LHCN-M2 (cell line): ENCODE results near the gene TIMMDC1. TPM values are rescaled to one million over a fixed set of nuclear protein-coding genes. Genes with fewer than 3 reads are reported as not detected.
"Not testable (repeated sequence)": the region's sequence is repeated elsewhere in the genome, so short reads cannot be mapped to it uniquely, and the experiment has no call there.

ENCODE experiments used
- DNase-seq: peaks from one replicate; pipeline ENCODE4 v3.0.0-alpha.2; 2012; ENCODE audit warnings: low read depth
- total RNA-seq: library from RNA; depleted of rRNA; stranded (reverse); fragments of >200 nt; gene quantifications from 2 replicates; pipeline ENCODE4 v1.2.3, GENCODE V29; 2014; rRNA removed

TIMMDC1 gene
- total RNA-seq, 1 experiment from 2014 or later: 61.1 TPM

DNA sequence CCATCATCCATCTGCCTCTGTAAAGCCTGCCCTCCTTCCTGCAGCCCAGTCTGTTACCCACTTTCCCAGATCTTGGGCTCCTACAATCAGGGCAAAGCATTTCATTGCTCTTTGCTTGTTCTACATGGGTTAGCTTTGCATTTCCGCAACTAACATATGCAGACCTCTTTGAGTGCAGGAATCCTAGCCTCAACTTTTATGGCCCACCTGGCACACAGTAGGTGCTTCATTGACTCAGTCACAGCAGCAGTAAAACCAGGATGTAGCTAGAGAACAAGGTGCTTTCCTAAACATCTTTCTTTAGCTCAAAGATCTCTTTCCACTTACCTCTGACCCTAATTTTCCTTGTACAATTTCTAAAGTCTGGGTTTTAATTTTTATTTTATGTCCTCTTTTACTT, 57.6 kb downstream of the TIMMDC1 start:
- no peak for DNase-seq

DNA sequence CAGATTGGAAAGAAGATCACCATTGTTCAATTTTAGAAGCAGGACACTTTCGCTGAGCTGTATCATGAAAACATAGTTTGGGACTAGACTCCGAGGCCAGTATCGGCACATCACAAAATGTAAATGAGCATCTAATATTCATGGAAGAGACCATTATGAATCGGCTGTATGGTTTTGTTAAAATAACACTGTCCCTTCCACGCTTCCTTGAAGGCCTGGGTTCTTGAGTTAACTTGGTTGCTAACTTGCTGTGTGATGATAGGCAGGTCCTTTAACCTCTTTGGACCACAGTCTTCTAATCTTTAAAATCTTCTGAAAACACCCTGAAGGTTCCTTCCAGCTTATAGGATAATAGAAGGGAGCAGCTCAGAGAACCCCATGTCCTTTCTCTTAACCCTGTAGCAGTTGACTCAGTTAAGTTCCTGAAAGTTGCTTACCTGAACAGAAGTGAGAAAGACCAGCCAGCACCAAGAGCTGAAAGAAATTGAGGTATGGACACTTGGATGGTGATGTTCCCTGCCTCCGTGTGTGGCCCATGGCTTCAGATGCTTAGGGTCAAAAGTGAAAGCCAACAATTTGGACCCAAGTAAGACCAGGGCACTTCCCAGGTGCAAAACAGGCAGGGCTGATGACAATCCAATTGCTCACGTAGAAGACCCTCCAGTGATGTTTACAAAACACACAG, 59.0 kb downstream of the TIMMDC1 start:
- no peak for DNase-seq

DNA sequence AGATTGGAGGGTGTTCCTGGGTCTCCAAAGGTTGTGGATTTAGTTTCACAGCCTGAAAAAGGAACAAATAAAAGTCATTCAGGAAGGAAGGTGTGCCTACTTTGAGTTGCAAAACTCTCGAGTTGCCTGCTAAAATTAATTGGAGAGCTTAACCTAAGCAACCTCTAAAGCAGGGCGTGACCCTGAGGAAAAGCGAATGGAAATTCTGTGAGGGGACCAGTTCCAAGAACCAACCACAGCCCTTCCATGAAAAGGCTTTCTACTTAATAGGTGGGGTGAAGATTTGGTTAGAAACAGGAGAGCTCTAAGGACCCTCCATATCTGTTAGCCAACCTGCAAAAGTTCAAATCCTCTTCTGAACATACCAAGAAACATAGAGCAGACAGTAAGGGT, 59.5 kb downstream of the TIMMDC1 start:
- DNase-seq: no peak

DNA sequence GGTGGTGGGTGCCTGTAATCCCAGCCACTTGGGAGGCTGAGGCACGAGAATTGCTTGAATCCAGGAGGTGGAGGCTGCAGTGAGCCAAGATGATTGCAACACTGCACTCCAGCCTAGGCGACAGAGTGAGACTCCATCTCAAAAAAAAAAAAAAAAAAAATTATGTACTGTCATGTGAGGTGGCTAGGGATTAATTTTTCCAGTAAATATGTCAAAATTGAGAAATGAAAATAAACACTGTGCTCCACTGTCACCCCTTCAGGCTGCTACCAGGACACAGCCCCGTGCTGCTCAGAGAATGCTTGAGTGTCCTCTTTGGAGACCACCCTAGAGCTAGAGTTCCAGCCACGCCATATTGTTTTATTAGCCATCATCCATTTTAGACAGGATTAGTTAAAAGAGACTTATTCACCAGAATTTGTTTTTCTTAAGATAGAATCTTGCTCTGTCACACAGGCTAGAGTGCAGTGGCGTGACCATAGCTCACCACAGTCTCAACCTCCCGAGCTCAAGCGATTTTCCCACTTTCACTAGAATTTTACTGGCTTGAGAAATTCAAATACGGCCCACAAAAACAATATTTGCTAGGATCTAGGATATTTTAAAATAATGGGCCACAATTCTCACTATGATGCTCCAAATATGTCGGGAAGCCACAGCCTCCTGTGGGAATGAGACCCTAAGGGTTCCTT, 60.4 kb downstream of the TIMMDC1 start:
- no peak for DNase-seq

GRCh38 chr3:119559441-119559963, 61.2 kb downstream of the TIMMDC1 start, which contains the start of gene CD80:
CD80 (minus strand) TSS chr3:119559614; CDS start chr3:119557728, 1,886 bp downstream.
- DNase-seq: peak; percentile 45

DNA sequence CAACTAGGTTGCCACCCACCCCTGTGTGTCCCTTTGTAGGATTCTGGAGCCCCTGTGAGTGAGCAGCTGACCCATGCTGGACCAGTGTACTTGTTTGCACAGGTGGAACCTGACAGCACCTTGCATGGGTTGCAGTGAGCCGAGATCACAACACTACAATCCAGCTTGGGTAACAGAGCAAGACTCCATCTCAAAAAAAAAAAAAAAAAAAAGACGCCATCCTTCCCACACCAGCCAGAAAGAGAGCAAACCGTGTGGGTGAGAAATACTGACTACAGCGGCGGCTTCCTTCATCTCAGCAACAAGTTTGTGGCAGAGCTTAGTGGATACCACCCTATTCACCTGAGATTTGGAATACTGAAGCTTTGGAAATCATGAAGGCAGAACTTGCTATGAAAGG, 61.8 kb downstream of the TIMMDC1 start:
- no peak for DNase-seq

DNA sequence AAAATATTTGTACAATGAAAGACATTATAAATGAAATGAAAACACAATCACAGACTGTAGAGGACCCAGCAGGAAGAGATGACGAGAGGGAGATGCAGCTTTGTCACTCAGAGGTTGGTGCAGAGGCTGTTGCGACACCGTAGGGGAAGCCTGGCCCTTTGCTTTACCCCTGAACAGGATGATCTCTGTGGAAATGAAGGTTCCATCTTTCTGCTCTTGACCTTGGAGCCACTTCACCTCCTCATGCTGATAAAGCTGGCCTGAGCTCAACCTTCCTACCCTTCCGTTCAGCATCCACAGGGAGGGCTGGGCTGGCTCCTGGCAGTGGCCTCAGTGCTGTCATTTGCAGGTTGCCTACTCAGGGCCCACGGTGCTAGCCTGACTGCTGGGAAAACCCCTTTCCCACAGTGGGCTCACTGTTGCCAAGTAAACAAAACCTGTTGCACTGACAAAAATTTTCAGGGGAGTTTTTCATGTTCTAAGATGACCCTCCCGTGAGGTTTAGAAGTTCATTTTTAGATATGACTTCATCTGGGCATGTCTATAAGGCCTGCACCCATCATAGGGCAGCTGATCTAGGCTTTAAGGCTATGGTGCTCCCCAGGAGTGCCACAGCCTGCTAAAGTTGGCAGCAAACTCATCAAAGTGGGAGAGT, 64.1 kb downstream of the TIMMDC1 start:
- no peak for DNase-seq

- DNase-seq: not testable (repeated sequence)
Observed at GRCh38 chr3:119563334-119563733, 65.0 kb downstream of the TIMMDC1 start.

- no peak for DNase-seq
Observed at GRCh38 chr3:119569156-119569555, 70.8 kb downstream of the TIMMDC1 start.

DNA sequence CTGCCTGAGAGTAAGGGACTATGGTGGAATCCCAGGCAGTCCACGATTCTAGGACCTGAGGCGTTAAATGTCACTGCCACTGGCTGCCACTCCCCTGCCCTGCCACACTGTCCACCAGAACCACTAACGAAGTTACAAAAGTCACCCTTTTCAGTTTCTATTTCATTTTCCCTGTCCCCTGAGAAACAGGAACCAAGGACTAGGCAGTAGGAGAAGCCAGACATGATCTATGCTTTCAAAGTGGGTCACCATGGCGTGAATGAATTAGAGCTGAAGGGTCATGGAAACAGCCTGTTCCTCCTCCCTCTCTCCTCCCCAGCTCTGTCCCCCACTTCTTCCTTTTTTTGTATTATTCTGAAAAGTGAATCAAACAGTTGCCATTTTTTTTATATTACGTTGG, 71.9 kb downstream of the TIMMDC1 start:
- DNase-seq: no peak

DNA sequence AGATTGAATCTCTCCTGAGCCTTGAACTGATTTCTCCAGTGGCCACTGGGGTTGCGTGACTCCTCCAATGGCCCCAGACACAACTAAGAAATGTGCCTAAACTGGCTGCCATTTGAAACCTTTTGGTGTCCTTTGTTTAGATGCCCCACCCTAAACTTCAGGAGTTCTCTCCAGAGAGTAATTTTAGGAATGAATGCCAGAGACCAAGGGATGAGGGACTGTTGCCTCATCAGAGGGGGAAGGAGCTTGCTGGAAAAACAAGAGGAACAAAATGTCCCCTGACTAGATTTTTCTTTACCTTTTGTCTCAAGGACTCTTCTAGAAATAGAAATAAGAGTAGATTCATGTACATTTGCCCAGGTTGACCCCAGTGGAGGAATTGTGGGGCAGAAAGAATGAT, 72.9 kb downstream of the TIMMDC1 start:
- DNase-seq: no peak

GRCh38 chr3:119571688-119572087, 73.3 kb downstream of the TIMMDC1 start:
- DNase-seq: no peak

Other genes with a start within 250 kb of the TIMMDC1 start
- gene ARHGAP31, start 204.2 kb upstream of the TIMMDC1 start, total RNA-seq: 7.7 and 8.3 TPM in 2 replicates
- 34.3 and 39.7 TPM in 2 replicates for gene TMEM39A, start 34.9 kb upstream of the TIMMDC1 start, total RNA-seq
- 17.9 and 19.1 TPM in 2 replicates for gene POGLUT1, start 29.6 kb upstream of the TIMMDC1 start, total RNA-seq
- not detected in 2 replicates for gene CD80, start 61.1 kb downstream of the TIMMDC1 start, total RNA-seq
- gene ADPRH, start 80.9 kb downstream of the TIMMDC1 start, total RNA-seq: 13.3 and 14.7 TPM in 2 replicates
- 0.13 TPM in 1 of 2 replicates, not detected in the other for gene PLA1A, start 99.3 kb downstream of the TIMMDC1 start, total RNA-seq
- 1.1 TPM in 1 of 2 replicates, not detected in the other for gene POPDC2, start 162.0 kb downstream of the TIMMDC1 start, total RNA-seq
- gene COX17, start 178.9 kb downstream of the TIMMDC1 start, total RNA-seq: 15.1 and 24.2 TPM in 2 replicates
- 0.19 and 1.3 TPM in 2 replicates for gene CFAP91, start 204.5 kb downstream of the TIMMDC1 start, total RNA-seq